Heart left ventricle (tissue), 13 donors: Measurements from ENCODE around the gene CBLN1.

Source experiments
- CTCF ChIP-seq, 12 donors: fragments of 200-600 bp; sonication (generic) in 4 of 12; IDR thresholded peaks; one replicate each; pipeline versions ENCODE4 v1.5.0 to v1.8.0; 2018 to 2022; ENCODE audit warnings: antibody characterized with exemption in 12 of 12, mild to moderate bottlenecking in 5 of 12
- POLR2A ChIP-seq, 2 donors: fragments of 450-650 bp; IDR thresholded peaks; one replicate each; pipeline ENCODE4 v1.6.1; 2017; ENCODE audit warnings: antibody characterized with exemption in 2 of 2, mild to moderate bottlenecking in 2 of 2, moderate library complexity in 2 of 2
- donor health status: ischemic (EF 13 %, LVEDD 7.1; RV severe dilation, severe dysfunction).
- donor health status: DM: no; HTN: yes; CAD: no.
- donor health status: DM: no; HTN: no; CAD: no.
- donor health status: ischemic (EF 25% LVEDD 6.9; RV normal size, moderate dysfunction).
- donor health status: ischemic (EF 25% LVEDD 5.7; RV mildly dilated, moderate dysfunction).
- donor health status: ischemic (EF 35%, LVEDD 5.7; RV mildly dilated, moderate dysfunction).
- donor health status: nonischemic (EF 11% LVEDD 7.7; RV severe dilation, severe dysfunction).
- donor health status: DM: yes; HTN: yes; CAD: no.
- donor health status: PGD.
- donor health status: ischemic (EF 29% LVEDD 5.4; RV normal size, mild dysfunction).
- donor health status: nonischemic (EF 23%, LVEDD 6.1; RV moderate dilation, normal function).

- TF ChIP-seq CTCF (IDR thresholded peaks at IDR 0.05) (no peak), POLR2A (IDR thresholded peaks at IDR 0.05) (no peak)
These were observed 19.7 kb downstream of the CBLN1 start for GRCh38 chr16:49261930-49262329.
